Endothelial cell of umbilical vein (primary cell): ENCODE data around the gene TMEM106C. TPM values are rescaled to one million over a fixed set of nuclear protein-coding genes. Genes with fewer than 3 reads are reported as not detected.

Source experiments
- BruUV-seq: library from RNA; stranded (reverse); fragments of 400-500 nt; replicated peaks from 2 replicates; lab custom pipeline; 2021; lab: Mats Ljungman, UMichigan
- CTCF ChIA-PET: fragments of 300-600, 350-600 bp; sonication (Branson Sonifier 250); formaldehyde crosslinking; loops from one replicate; lab custom pipeline; 2021; ENCODE audit warnings: antibody characterized with exemption, inconsistent platforms; lab: Charles Lee
- POLR2A ChIA-PET: fragments of 300-600, 350-600 bp; sonication (Branson Sonifier 250); formaldehyde crosslinking; loops from one replicate; lab custom pipeline; 2021; ENCODE audit warnings: antibody characterized with exemption, inconsistent platforms; lab: Charles Lee
- DNase-seq: peaks from one replicate; pipeline ENCODE4 v3.0.0-alpha.2; 2011; ENCODE audit warnings: low read depth, low spot score
- FAIRE-seq: peaks from 2 replicates; lab custom pipeline; 2011; peaks lifted over from hg19 to GRCh38; lab: Jason Lieb, UNC
- H2AFZ ChIP-seq: 2 replicates; pipeline ENCODE4 v1.6.0; 2012; ENCODE audit warnings: low read depth, low read length, control low read depth, inconsistent platforms
- H3K27ac ChIP-seq: 2 replicates; pipeline ENCODE4 v1.5.1; 2011; ENCODE audit warnings: low read depth, mild to moderate bottlenecking, control low read depth, low read length, moderate library complexity; ENCODE audit not compliant: insufficient read depth
- H3K27me3 ChIP-seq, 2 experiments: 2 replicates each; pipeline versions ENCODE4 v1.6.0 to v1.6.1; 2011; ENCODE audit warnings: low read length in 2 of 2, mixed read lengths in 1 of 2; ENCODE audit not compliant: control insufficient read depth in 2 of 2, insufficient read depth in 2 of 2
- H3K36me3 ChIP-seq, 2 experiments: 2 replicates in 1 of 2; 3 replicates in 1 of 2; pipeline ENCODE4 v1.5.1; 2011; ENCODE audit warnings: low read length in 2 of 2, mild to moderate bottlenecking in 1 of 2, moderate library complexity in 1 of 2; ENCODE audit not compliant: control insufficient read depth in 2 of 2, insufficient read depth in 2 of 2; ENCODE audit errors: extremely low read depth in 1 of 2
- H3K4me1 ChIP-seq: 3 replicates; pipeline ENCODE4 v1.5.1; 2011; ENCODE audit warnings: mild to moderate bottlenecking, low read length; ENCODE audit not compliant: control insufficient read depth, insufficient read depth; ENCODE audit errors: extremely low read depth
- H3K4me2 ChIP-seq: 2 replicates; pipeline ENCODE4 v1.6.1; 2011; ENCODE audit warnings: low read length, control low read depth, mixed read lengths; ENCODE audit not compliant: insufficient read depth
- H3K4me3 ChIP-seq, 3 experiments: fragments of 200-600 bp in 1 of 3; sonication (generic), shearing (Covaris generic) in 1 of 3; replicated peaks in 1 of 3; 2 replicates each; pipeline ENCODE4 v1.5.1; 2011 to 2016; ENCODE audit warnings: control low read depth in 3 of 3, low read length in 3 of 3, mild to moderate bottlenecking in 2 of 3, inconsistent platforms in 1 of 3, low read depth in 1 of 3, moderate library complexity in 1 of 3; ENCODE audit not compliant: insufficient read depth in 1 of 3
- H3K79me2 ChIP-seq: 2 replicates; pipeline ENCODE4 v1.6.0; 2012; ENCODE audit warnings: low read length, inconsistent platforms; ENCODE audit not compliant: control insufficient read depth, insufficient read depth
- H3K9ac ChIP-seq: replicated peaks from 2 replicates; pipeline ENCODE3; 2011; ENCODE audit warnings: low read length, control low read depth; ENCODE audit not compliant: insufficient read depth; ENCODE audit errors: extremely low read depth
- H3K9me1 ChIP-seq: replicated peaks from 3 replicates; pipeline ENCODE4 v1.6.0; 2011; ENCODE audit warnings: mild to moderate bottlenecking, low read length; ENCODE audit not compliant: control insufficient read depth, insufficient read depth; ENCODE audit errors: extremely low read depth
- H3K9me3 ChIP-seq: replicated peaks from 2 replicates; pipeline ENCODE4 v1.5.1; 2012; ENCODE audit warnings: low read length, inconsistent platforms; ENCODE audit not compliant: control insufficient read depth, insufficient read depth
- H4K20me1 ChIP-seq: replicated peaks from 2 replicates; pipeline ENCODE3; 2011; ENCODE audit warnings: mild to moderate bottlenecking, low read length; ENCODE audit not compliant: control insufficient read depth, insufficient read depth; ENCODE audit errors: extremely low read depth
- EZH2 ChIP-seq: IDR thresholded peaks from 2 replicates; pipeline ENCODE4 v1.6.1; 2012; ENCODE audit warnings: borderline replicate concordance, low read depth, mild to moderate bottlenecking, moderate library complexity, low read length, inconsistent platforms; ENCODE audit not compliant: severe bottlenecking
- JUN ChIP-seq: IDR thresholded peaks from 2 replicates; pipeline ENCODE4 v1.6.1; 2011; ENCODE audit warnings: borderline replicate concordance, low read depth; ENCODE audit not compliant: insufficient read length, insufficient read depth
- POLR2AphosphoS5 ChIP-seq: IDR thresholded peaks from 2 replicates; pipeline ENCODE4 v1.6.1; 2012; ENCODE audit warnings: low read depth, mild to moderate bottlenecking, control low read depth, low read length, moderate library complexity; ENCODE audit not compliant: insufficient read depth
- dilution Hi-C: fragments of 300-500 bp; cut with MboI; formaldehyde crosslinking; loops from one replicate; pipeline ENCODE4 v1.15.0; 2019; ENCODE audit warnings: low sequenced_read_pairs; ENCODE audit not compliant: extremely low pct_ligation_motif_present
- intact Hi-C: fragments of 100-400 bp; cut with micrococcal nuclease; formaldehyde crosslinking; loops from one replicate; pipeline ENCODE4 v1.10.0; 2022
- polyA plus RNA-seq, 4 experiments: library from polyadenylated mRNA; depleted of rRNA in 3 of 4; stranded (reverse) in 3 of 4; unstranded in 1 of 4; fragments of >200 nt; gene quantifications; 2 replicates each; pipeline versions ENCODE4 v1.2.1 to v1.2.3, GENCODE V29; 2011 to 2012; ENCODE audit warnings: missing spikeins in 1 of 4
- total RNA-seq: library from RNA; stranded (reverse); gene quantifications from 2 replicates; pipeline ENCODE4 v1.2.3, GENCODE V29; 2021
- TF ChIP-seq, protein P1 (sequence below), 2 donors: IDR thresholded peaks; 1 replicate in 1 of 2; 2 replicates in 1 of 2; pipeline ENCODE4 v1.5.1; 2011; ENCODE audit warnings: low read length in 2 of 2, mild to moderate bottlenecking in 2 of 2, moderate library complexity in 2 of 2, control low read depth in 1 of 2, inconsistent platforms in 1 of 2, low read depth in 1 of 2; ENCODE audit not compliant: insufficient read depth in 1 of 2; ENCODE audit errors: extremely low read depth in 1 of 2

TMEM106C gene
- total and polyA plus RNA-seq, 2 donors (not counting 3 experiments of a cell fraction or from before 2014, with no cell fraction given), result 84.4 to 148 TPM

DNA sequence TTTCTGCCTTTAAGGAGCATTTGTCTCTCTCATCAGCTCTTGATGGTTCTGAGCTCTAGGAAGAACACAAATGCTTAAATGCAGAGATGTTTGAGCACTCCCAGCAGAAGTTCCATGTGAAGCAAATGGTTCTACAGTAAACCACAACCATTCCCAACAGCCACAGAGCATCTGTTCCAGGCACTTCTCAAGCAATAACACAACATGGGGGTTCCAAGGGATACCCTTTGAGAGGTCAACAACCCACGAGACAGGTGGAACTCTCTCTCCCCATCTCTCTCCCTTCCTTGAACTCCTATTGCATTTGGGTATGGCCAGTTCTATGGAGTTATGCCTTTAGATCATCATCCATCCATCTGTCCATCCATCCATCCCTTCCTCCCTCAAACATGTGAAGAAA is 46.1 kb downstream of the TMEM106C start:
- Histone ChIP-seq H3K4me3 (no peak overlapping the region), H4K20me1 (no peaks in the 10 kb centered on the region), H3K36me3 (no peaks in the 10 kb centered on the region), H3K9me1 (no peaks in the 10 kb centered on the region), H3K9ac (no peak overlapping the region), H2AFZ (no peak overlapping the region), H3K4me1 (no peaks in the 10 kb centered on the region), H3K27ac (no peak overlapping the region), H3K79me2 (no peaks in the 10 kb centered on the region), H3K27me3 (peaks cover 48 to 63% of the 10 kb centered on the region in 2 experiments), H3K9me3 (no peaks in the 10 kb centered on the region), H3K4me2 (no peak overlapping the region)
- FAIRE-seq (no peak), DNase-seq (no peak)
- BruUV-seq, result no TSS peak
- dilution Hi-C loops, result no loop called here
- POLR2A ChIA-PET, result no interaction called here
- CTCF ChIA-PET, result no interaction called here
- intact Hi-C loops, result no loop called here
- TF ChIP-seq, protein P1, sequence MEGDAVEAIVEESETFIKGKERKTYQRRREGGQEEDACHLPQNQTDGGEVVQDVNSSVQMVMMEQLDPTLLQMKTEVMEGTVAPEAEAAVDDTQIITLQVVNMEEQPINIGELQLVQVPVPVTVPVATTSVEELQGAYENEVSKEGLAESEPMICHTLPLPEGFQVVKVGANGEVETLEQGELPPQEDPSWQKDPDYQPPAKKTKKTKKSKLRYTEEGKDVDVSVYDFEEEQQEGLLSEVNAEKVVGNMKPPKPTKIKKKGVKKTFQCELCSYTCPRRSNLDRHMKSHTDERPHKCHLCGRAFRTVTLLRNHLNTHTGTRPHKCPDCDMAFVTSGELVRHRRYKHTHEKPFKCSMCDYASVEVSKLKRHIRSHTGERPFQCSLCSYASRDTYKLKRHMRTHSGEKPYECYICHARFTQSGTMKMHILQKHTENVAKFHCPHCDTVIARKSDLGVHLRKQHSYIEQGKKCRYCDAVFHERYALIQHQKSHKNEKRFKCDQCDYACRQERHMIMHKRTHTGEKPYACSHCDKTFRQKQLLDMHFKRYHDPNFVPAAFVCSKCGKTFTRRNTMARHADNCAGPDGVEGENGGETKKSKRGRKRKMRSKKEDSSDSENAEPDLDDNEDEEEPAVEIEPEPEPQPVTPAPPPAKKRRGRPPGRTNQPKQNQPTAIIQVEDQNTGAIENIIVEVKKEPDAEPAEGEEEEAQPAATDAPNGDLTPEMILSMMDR (IDR thresholded peaks at IDR 0.05; ENCODE audit: extremely low read depth in 1 of 2, insufficient read depth in 1 of 2, low read depth in 1 of 2, low read length in 2 of 2), result no peak
- TF ChIP-seq JUN, result no peak

- POLR2A ChIA-PET, result no interaction called here
- Histone ChIP-seq H3K27me3 (peaks cover 44 to 55% of the 10 kb centered on the region in 2 experiments), H3K4me3 (no peak overlapping the region), H3K9me1 (no peaks in the 10 kb centered on the region), H3K36me3 (no peaks in the 10 kb centered on the region), H3K9ac (no peak overlapping the region), H2AFZ (no peak overlapping the region), H3K27ac (no peak overlapping the region), H3K79me2 (no peaks in the 10 kb centered on the region), H3K9me3 (no peaks in the 10 kb centered on the region), H3K4me1 (no peaks in the 10 kb centered on the region), H4K20me1 (no peaks in the 10 kb centered on the region), H3K4me2 (no peak overlapping the region)
- CTCF ChIA-PET, result no interaction called here
- TF ChIP-seq EZH2 (no peak), POLR2AphosphoS5 (no peak), JUN (no peak)
- TF ChIP-seq, protein P1 (IDR thresholded peaks at IDR 0.05; ENCODE audit: extremely low read depth in 1 of 2, insufficient read depth in 1 of 2, low read depth in 1 of 2, low read length in 2 of 2), result no peak
- DNase-seq (no peak), FAIRE-seq (no peak)
- no TSS peak for BruUV-seq
- intact Hi-C loops, result no loop called here
- dilution Hi-C loops, result no loop called here
Measured at GRCh38 chr12:48010366-48010970, 47.1 kb downstream of the TMEM106C start.
